ENCODE measurements around the gene SH3GL3.

DNA sequence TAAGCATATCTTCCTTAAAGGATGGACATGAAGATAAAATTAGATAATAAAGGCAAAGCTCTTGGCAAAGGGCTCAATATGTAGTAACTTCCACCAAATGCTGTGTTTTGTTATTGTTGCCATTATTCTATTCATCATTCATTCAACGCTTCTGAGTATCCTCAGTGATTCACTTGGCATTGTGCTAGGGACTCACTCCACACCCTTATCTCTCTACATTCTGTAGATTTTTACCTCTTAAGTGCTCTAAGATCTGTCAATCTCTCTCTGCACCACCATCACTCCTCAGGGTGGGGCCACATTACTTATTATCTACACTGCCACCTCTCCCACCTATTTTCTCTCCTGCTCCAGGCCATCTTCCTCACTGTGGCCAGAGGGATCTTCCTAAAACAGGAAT, 51.2 kb downstream of the SH3GL3 start:
- TF ChIP-seq, protein P1, sequence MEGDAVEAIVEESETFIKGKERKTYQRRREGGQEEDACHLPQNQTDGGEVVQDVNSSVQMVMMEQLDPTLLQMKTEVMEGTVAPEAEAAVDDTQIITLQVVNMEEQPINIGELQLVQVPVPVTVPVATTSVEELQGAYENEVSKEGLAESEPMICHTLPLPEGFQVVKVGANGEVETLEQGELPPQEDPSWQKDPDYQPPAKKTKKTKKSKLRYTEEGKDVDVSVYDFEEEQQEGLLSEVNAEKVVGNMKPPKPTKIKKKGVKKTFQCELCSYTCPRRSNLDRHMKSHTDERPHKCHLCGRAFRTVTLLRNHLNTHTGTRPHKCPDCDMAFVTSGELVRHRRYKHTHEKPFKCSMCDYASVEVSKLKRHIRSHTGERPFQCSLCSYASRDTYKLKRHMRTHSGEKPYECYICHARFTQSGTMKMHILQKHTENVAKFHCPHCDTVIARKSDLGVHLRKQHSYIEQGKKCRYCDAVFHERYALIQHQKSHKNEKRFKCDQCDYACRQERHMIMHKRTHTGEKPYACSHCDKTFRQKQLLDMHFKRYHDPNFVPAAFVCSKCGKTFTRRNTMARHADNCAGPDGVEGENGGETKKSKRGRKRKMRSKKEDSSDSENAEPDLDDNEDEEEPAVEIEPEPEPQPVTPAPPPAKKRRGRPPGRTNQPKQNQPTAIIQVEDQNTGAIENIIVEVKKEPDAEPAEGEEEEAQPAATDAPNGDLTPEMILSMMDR (IDR thresholded peaks at IDR 0.05) = no peak
- no peak for TF ChIP-seq POLR2A (IDR thresholded peaks at IDR 0.05)
